DOHH2 (cell line): ENCODE measurements around the gene TMEM63C.

Experiments
- H3F3A ChIP-seq: fragments of 200-600 bp; sonication (generic), shearing (Covaris generic); 2 replicates; pipeline ENCODE4 v1.6.0; 2016; ENCODE audit warnings: antibody characterized with exemption, mild to moderate bottlenecking; ENCODE audit not compliant: control insufficient read depth, insufficient read depth
- H3K27ac ChIP-seq: fragments of 200-600 bp; sonication (generic); 2 replicates; pipeline ENCODE4 v1.5.1; 2014; ENCODE audit warnings: low read depth, mild to moderate bottlenecking, low read length, moderate library complexity
- H3K27me3 ChIP-seq: fragments of 200-600 bp; sonication (generic); 2 replicates; pipeline ENCODE4 v1.6.1; 2014; ENCODE audit warnings: mild to moderate bottlenecking, low read length, mixed read lengths; ENCODE audit not compliant: control insufficient read depth
- H3K36me3 ChIP-seq: fragments of 200-600 bp; sonication (generic); 2 replicates; pipeline ENCODE4 v1.6.1; 2014; ENCODE audit warnings: mild to moderate bottlenecking, low read length, moderate library complexity, mixed read lengths; ENCODE audit not compliant: control insufficient read depth
- H3K4me1 ChIP-seq: fragments of 200-600 bp; sonication (generic); 2 replicates; pipeline ENCODE4 v1.6.1; 2014; ENCODE audit warnings: mild to moderate bottlenecking, low read length, mixed read lengths; ENCODE audit not compliant: control insufficient read depth
- H3K4me2 ChIP-seq: fragments of 200-600 bp; sonication (generic); 2 replicates; pipeline ENCODE4 v1.6.0; 2014; ENCODE audit warnings: mild to moderate bottlenecking, low read length, moderate library complexity
- H3K4me3 ChIP-seq: fragments of 200-600 bp; sonication (generic); 2 replicates; pipeline ENCODE4 v1.5.1; 2014; ENCODE audit warnings: mild to moderate bottlenecking, low read length, mixed read lengths
- H3K79me2 ChIP-seq: fragments of 200-600 bp; sonication (generic); 2 replicates; pipeline ENCODE4 v1.6.1; 2014; ENCODE audit warnings: mild to moderate bottlenecking, low read length, mixed read lengths; ENCODE audit not compliant: control insufficient read depth
- H3K9me2 ChIP-seq: fragments of 200-600 bp; sonication (generic); replicated peaks from 2 replicates; pipeline ENCODE4 v1.6.1; 2014; ENCODE audit warnings: mild to moderate bottlenecking, low read length, mixed read lengths; ENCODE audit not compliant: control insufficient read depth
- H3K9me3 ChIP-seq: fragments of 200-600 bp; sonication (generic); 2 replicates; pipeline ENCODE4 v1.6.1; 2014; ENCODE audit warnings: antibody characterized with exemption, low read length, mixed read lengths; ENCODE audit not compliant: control insufficient read depth, insufficient read depth
- H4K20me1 ChIP-seq: fragments of 200-600 bp; sonication (generic); 2 replicates; pipeline ENCODE4 v1.6.0; 2014; ENCODE audit warnings: low read depth, mild to moderate bottlenecking, antibody characterized with exemption, low read length, moderate library complexity; ENCODE audit not compliant: control insufficient read depth, insufficient read depth
- CTCF ChIP-seq: fragments of 200-600 bp; sonication (generic); IDR thresholded peaks from one replicate; pipeline ENCODE4 v1.5.1; 2014; ENCODE audit warnings: antibody characterized with exemption, mild to moderate bottlenecking, low read depth, low read length; ENCODE audit not compliant: poor library complexity, severe bottlenecking
- EZH2phosphoT487 ChIP-seq: fragments of 200-600 bp; sonication (generic); IDR thresholded peaks from 2 replicates; pipeline ENCODE4 v1.6.1; 2017; ENCODE audit warnings: borderline replicate concordance, mild to moderate bottlenecking, antibody characterized with exemption, low read length, moderate library complexity, mixed read lengths

Gene TMEM63C

GRCh38 chr14:77183896-77184295 lies 2.3 kb downstream of the TMEM63C start:
- H3K4me3 ChIP-seq, result no peak overlapping the region
- no peaks in the 10 kb centered on the region for H4K20me1 ChIP-seq
- no peaks in the 10 kb centered on the region for H3F3A ChIP-seq
- no peaks in the 10 kb centered on the region for H3K9me3 ChIP-seq
- no peaks in the 10 kb centered on the region for H3K27me3 ChIP-seq
- no peaks in the 10 kb centered on the region for H3K79me2 ChIP-seq
- no peaks in the 10 kb centered on the region for H3K36me3 ChIP-seq
- no peak for TF ChIP-seq CTCF
- no peak for TF ChIP-seq EZH2phosphoT487
- H3K4me1 ChIP-seq, result peaks cover 33% of the 10 kb centered on the region
- peak overlapping the region; percentile 23; the same call in 1 of the 2 replicates for H3K4me2 ChIP-seq
- no peak overlapping the region for H3K27ac ChIP-seq
- H3K9me2 ChIP-seq, result no peaks in the 10 kb centered on the region

- no peak for TF ChIP-seq EZH2phosphoT487
- no peak for TF ChIP-seq CTCF
These were observed 2.9 kb downstream of the TMEM63C start for GRCh38 chr14:77184396-77185092.

GRCh38 chr14:77185093-77185465 lies 3.5 kb downstream of the TMEM63C start:
- H3K9me3 ChIP-seq, result no peaks in the 10 kb centered on the region
- H4K20me1 ChIP-seq, result no peaks in the 10 kb centered on the region
- H3F3A ChIP-seq, result no peaks in the 10 kb centered on the region
- H3K27me3 ChIP-seq, result no peaks in the 10 kb centered on the region
- H3K4me1 ChIP-seq, result peaks cover 33% of the 10 kb centered on the region
- no peaks in the 10 kb centered on the region for H3K79me2 ChIP-seq
- no peak overlapping the region for H3K4me2 ChIP-seq
- no peak overlapping the region for H3K27ac ChIP-seq
- no peaks in the 10 kb centered on the region for H3K36me3 ChIP-seq
- no peak for TF ChIP-seq CTCF
- TF ChIP-seq EZH2phosphoT487, result no peak
- no peak overlapping the region for H3K4me3 ChIP-seq
- H3K9me2 ChIP-seq, result no peaks in the 10 kb centered on the region

More at GRCh38 chr14:77184396-77185092, 2.9 kb downstream of the TMEM63C start:
- no peak overlapping the region for H3K27ac ChIP-seq
- no peaks in the 10 kb centered on the region for H3K9me3 ChIP-seq
- H3K4me1 ChIP-seq, result peaks cover 33% of the 10 kb centered on the region
- H3K4me3 ChIP-seq, result no peak overlapping the region
- H3K27me3 ChIP-seq, result no peaks in the 10 kb centered on the region
- no peaks in the 10 kb centered on the region for H3K9me2 ChIP-seq
- no peaks in the 10 kb centered on the region for H4K20me1 ChIP-seq
- H3K4me2 ChIP-seq, result peak overlapping the region; percentile 23; the same call in 1 of the 2 replicates
- no peaks in the 10 kb centered on the region for H3K36me3 ChIP-seq
- no peaks in the 10 kb centered on the region for H3K79me2 ChIP-seq
- H3F3A ChIP-seq, result no peaks in the 10 kb centered on the region
